Stimulated activated naive CD8-positive, alpha-beta T cell treated with anti-CD3 and anti-CD28 coated beads, Interleukin-15, Interleukin-2, amounts not matched to agents 100 U/mL and 50 U/mL, for 24 hours (primary cell): ENCODE results near the gene ZNF212.
"Not testable (repeated sequence)": the region's sequence is repeated elsewhere in the genome, so short reads cannot be mapped to it uniquely, and the experiment has no call there.

ENCODE experiments used
- ATAC-seq: fragments of 150-1000 bp; cut with Tn5 transposase; one replicate; pipeline ENCODE4 v1.10.0; 2021
- DNase-seq: peaks from one replicate; pipeline ENCODE4 v3.0.0; 2021

Gene ZNF212

GRCh38 chr7:149218469-149219420 is 20.7 kb upstream of the ZNF212 start:
- no peak for DNase-seq
- no peak for ATAC-seq

GRCh38 chr7:149220534-149220933 is 18.9 kb upstream of the ZNF212 start:
- DNase-seq: no peak
- no peak for ATAC-seq

DNA sequence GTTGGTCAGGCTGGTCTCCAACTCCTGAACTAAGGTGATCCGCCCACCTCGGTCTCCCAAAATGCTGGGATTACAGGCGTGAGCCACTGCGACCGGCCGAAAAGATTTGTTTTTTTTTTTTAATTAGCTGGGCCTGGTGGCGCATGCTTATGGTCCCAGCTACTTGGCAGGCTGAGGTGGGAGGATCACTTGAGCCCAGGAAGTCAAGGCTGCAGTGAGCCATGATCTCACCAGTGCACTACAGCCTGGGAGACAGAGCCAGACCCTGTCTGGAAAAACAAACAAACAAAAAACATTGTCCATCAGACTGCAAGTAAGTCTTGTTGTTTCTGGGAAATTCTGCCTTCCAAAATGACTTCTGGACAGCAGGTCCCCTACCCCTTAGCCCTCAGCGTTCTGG is 16.3 kb upstream of the ZNF212 start:
- ATAC-seq: no peak
- DNase-seq: no peak

- no peak for ATAC-seq
- DNase-seq: no peak
Measured at GRCh38 chr7:149223761-149224160, 15.7 kb upstream of the ZNF212 start.

DNA sequence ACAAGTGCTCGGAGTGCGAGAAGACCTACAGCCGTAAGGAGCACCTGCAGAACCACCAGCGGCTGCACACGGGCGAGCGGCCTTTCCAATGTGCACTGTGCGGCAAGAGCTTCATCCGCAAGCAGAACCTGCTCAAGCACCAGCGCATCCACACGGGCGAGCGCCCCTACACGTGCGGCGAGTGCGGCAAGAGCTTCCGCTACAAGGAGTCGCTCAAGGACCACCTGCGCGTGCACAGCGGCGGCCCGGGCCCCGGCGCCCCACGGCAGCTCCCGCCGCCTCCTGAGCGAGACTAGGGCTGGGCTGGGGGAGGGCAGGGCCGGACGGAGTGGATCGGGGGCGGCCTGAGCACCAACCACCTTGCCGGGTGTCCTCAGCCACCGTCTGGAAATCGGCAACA is 15.1 kb upstream of the ZNF212 start:
- DNase-seq (no peak), ATAC-seq (peak; percentile 5)

DNA sequence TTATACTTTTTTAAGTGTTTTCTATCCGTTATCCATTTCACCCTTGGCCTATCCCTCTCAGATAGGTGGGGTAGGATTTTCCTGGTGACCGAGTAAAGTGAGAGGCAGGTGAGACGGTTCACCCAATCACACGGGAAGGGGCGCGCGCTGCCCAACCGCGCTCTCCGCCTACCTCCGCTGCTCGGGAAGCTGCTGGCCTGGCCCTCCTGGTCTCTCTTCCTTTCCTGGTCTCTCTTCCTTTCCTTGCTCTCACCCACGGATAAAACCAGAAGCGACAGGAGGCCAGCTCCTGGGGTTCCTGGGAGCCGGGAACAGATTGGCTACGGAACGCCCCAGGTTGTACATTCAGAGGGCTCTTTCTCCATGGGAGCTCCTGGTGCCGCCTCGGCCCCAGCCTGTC is 14.3 kb upstream of the ZNF212 start:
- DNase-seq: no peak
- no peak for ATAC-seq

DNA sequence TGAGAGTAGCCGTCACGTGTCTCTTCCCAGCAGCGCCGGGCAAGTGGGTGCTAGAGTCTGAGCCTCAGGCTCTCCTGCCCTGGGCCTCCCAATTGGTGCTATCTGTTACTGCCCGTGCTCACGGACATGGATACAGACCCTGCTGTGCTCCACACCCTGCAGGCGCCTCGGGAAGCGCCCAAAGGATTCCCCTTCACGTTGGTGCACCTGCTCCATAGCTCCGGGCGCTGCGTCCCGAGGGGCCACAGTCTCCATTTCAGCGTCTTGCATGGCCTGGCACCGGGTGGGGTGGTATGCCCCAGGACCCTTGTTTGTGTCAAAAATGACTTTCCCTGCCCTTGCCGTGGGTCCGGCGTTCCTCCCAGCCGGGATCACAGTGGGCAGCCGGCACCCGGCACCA is 13.8 kb upstream of the ZNF212 start:
- DNase-seq: no peak
- no peak for ATAC-seq

DNA sequence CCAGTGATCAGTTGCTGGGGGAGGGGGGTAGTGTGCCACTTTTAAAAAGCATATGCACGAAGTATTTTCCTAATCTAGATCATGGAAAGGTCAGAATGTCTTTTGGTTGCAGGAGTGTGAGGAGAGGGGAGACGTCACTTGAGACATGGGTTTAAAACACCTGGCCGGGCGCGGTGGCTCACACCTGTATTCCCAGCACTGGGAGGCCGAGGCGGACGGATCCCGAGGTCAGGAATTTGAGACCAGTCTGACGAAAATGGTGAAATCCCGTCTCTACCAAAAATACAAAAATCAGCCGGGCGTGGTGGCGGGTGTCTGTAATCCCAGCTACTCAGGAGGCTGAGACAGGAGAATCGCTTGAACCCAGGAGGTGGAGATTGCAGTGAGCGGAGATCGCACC is 13.1 kb upstream of the ZNF212 start:
- ATAC-seq, DNase-seq: not testable (repeated sequence)

DNA sequence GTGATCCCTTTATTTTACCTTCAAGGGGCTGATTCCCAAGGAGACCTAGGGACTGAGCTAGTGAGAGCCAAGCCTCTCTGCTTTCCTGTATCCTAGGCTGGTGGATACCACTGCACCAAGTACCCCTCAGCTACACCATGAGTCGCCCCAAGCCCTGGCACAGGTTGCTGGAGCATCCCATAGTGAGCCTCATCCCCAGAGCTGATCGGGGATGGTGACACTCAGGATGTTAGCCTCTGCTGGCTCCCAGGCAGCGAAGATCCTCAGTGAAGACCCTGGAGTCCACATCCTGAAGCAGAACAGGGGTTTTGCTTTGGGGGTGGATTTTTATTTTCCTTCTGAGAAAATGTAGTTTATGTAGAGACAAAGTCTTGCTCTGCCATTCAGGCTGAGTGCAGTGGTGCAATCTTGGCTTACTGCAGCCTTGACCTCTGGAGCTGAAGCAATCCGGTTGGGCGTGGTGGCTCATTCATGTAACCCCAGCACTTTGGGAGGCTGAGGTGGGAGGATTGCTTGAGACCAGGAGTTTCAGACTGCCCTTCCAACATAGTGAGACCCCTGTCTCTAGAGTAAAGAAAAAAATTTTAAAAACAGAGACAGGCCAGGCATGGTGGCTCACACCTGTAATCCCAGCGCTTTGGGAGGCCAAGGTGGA is 12.5 kb upstream of the ZNF212 start:
- ATAC-seq (no peak), DNase-seq (no peak)

DNA sequence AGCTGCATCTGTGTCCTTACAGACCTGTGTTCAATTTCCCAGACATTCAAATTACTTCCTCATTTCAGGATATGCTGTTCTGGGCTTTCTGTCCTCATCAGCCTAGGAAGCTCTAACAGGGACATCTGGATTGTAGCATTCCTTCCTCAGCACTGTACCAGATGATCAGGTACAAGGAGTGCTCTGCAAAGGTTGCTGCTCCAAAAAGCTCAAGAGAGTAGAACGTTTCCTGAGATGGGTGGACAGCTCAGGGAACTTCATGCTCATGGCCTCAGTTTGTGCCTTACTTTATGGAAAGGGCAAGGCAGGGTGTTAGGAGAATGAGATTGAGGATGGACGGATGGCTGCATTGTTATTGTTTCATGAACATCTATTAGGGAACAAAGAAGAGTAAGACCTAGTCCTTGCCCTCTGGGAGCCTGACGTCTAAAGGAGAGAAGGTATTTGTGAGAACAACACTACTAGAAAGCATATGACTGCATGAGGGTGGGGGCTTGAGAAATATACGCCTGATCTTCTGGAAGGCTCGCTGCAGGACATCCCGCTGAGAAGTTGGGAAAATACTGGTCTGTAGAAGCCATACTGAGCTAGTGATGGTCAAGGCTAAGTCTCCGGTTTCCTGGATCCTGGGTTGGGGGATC is 10.5 kb upstream of the ZNF212 start:
- no peak for ATAC-seq
- DNase-seq: no peak

GRCh38 chr7:149229526-149229925 is 9.9 kb upstream of the ZNF212 start:
- ATAC-seq (peak; percentile 7), DNase-seq (no peak)

- no peak for DNase-seq
- ATAC-seq: no peak
Measured at GRCh38 chr7:149232362-149232761, 7.1 kb upstream of the ZNF212 start.

GRCh38 chr7:149233655-149234204 is 5.7 kb upstream of the ZNF212 start:
- DNase-seq: not testable (repeated sequence)
- ATAC-seq: peak; percentile 48

DNA sequence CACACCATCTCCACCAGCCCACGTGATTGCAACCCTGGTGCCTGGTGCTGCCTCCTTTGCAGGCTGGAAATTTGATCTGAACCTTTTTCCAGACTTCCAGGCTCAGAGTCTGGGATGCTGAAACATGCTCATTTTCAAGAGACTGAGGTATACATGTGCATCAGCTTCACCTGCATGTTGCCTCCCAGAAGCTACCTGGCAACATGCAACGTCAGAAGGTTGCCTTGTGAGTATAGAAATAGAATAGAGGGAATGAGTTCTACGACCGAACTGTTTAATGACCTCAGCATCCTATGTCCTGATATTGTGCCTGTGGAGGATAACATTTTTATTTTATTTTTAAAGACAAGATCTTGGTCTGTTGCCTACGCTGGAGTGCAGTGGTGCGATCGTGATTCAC is 1.9 kb upstream of the ZNF212 start:
- ATAC-seq: no peak
- DNase-seq: no peak

GRCh38 chr7:149238051-149238450 is 1.4 kb upstream of the ZNF212 start:
- no peak for ATAC-seq
- DNase-seq: no peak

GRCh38 chr7:149240637-149241036 is 1.2 kb downstream of the ZNF212 start:
- DNase-seq (no peak), ATAC-seq (no peak)

- DNase-seq: no peak
- no peak for ATAC-seq
Measured at GRCh38 chr7:149241696-149242095, 2.2 kb downstream of the ZNF212 start.

DNA sequence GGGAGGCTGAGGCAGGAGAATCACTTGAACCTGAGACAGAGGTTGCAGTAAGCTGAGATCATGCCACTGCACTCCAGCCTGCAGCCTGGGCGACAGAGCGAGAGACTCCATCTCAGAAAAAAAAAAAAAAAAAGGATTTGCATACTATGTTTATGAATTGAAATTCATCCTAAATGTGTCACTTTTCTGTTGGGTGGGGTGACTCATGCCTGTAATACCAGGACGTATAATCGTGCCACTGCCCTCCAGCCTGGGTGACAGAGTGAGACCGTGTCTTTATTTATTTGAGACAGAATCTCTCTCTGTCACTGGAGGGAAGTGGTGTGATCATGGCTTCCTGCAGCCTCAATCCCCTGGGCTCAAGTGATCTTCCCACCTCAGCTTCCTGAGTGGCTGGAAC is 5.8 kb downstream of the ZNF212 start:
- ATAC-seq: peak; percentile 75
- DNase-seq: peak; percentile 57

DNA sequence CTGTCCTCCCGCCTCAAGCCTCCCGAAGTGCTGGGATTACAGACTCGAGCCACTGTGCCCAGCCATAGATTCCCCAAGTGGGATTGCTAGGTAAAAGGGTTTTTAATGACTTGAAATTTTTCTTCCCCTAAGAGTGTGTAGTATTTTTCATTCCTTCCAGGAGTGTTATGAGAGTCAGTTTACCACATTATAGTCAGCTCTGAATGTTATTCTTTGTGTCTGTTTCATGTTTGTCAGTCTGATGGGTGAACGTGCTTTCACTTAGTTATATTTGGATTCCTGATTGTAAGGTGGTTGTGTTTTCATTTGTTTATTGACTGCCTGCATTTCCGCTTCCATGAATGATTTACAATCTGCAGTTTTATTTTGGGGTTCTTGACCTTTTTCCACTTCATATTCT is 6.3 kb downstream of the ZNF212 start:
- DNase-seq (no peak), ATAC-seq (peak; percentile 3)

- peak; percentile 53 for DNase-seq
- peak; percentile 86 for ATAC-seq
Measured at GRCh38 chr7:149248777-149249176, 9.3 kb downstream of the ZNF212 start.

DNA sequence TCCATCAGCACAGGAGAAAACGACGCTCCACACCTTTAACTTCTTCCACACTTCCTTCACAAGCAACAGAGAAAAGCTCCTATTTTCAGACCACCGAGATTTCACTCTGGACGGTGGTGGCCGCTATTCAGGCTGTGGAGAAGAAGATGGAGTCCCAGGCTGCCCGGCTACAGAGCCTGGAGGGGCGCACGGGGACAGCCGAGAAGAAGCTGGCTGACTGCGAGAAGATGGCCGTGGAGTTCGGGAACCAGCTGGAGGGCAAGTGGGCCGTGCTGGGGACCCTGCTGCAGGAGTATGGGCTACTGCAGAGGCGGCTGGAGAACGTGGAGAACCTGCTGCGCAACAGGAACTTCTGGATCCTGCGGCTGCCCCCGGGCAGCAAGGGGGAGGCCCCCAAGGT is 10.7 kb downstream of the ZNF212 start:
- not testable (repeated sequence) for ATAC-seq, DNase-seq

DNA sequence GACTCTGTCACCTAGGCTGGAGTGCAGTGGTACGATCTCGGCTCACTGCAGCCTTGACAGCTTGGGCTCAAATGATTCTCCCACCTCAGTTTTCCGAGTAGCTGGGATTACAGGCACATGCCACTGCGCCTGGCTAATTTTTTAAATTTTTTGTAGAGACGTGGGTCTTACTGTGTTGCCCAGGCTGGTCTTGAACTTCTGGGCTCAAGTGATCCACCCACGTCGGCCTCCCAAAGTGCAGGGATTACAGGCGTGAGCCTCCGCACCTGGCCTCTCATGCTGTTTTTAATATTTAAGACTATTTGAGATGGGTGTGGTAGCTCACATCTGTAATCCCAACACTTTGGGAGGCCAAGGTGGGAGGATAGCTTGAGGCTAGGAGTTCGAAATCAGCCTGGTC is 12.1 kb downstream of the ZNF212 start:
- not testable (repeated sequence) for DNase-seq, ATAC-seq

DNA sequence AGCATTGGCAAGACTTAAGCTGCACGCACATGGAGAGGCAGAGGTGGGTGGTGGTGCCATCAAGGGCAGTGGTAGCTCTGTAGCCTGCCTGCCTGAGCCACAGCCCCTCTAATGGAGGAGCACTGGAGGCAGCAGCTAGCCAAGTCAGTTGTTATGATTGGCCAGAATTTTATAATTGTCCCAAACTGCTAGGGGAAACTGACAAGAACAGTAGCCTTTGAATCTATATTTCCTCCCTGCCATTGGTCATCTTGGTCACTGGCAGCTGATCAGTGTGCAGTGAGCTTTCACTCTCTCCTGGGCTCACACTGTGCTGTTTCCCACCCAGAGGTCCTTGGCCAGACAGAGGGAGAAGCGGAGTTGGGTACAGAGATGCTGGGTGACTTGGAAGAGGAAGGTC is 12.9 kb downstream of the ZNF212 start:
- no peak for ATAC-seq
- no peak for DNase-seq
